HG03469 (cell line): ENCODE data around the gene UBE2F.
"Not testable (repeated sequence)": the region's sequence is repeated elsewhere in the genome, so short reads cannot be mapped to it uniquely, and the experiment has no call there.

Experiments
- ATAC-seq: cut with Tn5 transposase; IDR thresholded peaks from one replicate; pipeline ENCODE4 v1.9.1; 2021; ENCODE audit warnings: mild to moderate bottlenecking, moderate library complexity, moderate number of reproducible peaks; ENCODE audit not compliant: unreplicated experiment

UBE2F gene

GRCh38 chr2:237943395-237944094, 23.3 kb upstream of the UBE2F start:
- no peak for ATAC-seq

- ATAC-seq = no peak
These were observed 22.5 kb upstream of the UBE2F start for GRCh38 chr2:237944302-237944701.

GRCh38 chr2:237946423-237946822, 20.4 kb upstream of the UBE2F start:
- no peak for ATAC-seq

GRCh38 chr2:237951354-237951753, 15.5 kb upstream of the UBE2F start:
- not testable (repeated sequence) for ATAC-seq

- ATAC-seq = no peak
These were observed 14.9 kb upstream of the UBE2F start for GRCh38 chr2:237951878-237952277.

DNA sequence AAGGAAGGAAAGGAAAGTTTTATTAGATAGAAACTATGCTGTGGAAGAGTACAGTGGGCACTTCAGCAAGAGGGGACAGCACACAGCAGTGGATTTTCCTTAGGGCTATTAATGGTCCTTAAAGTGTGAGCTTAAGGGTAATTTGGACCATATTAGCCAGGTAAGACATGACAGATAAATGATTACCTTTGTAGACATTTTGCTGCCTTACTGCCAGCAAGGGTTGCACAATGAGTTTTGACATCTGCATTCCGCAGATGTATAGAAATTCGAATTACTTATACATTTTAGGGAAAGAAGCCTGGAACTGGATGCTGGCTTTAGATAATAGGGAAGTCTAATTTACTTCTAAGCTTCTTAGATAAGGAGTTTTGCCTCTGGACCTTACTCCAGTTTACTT, 14.0 kb upstream of the UBE2F start:
- ATAC-seq = no peak

DNA sequence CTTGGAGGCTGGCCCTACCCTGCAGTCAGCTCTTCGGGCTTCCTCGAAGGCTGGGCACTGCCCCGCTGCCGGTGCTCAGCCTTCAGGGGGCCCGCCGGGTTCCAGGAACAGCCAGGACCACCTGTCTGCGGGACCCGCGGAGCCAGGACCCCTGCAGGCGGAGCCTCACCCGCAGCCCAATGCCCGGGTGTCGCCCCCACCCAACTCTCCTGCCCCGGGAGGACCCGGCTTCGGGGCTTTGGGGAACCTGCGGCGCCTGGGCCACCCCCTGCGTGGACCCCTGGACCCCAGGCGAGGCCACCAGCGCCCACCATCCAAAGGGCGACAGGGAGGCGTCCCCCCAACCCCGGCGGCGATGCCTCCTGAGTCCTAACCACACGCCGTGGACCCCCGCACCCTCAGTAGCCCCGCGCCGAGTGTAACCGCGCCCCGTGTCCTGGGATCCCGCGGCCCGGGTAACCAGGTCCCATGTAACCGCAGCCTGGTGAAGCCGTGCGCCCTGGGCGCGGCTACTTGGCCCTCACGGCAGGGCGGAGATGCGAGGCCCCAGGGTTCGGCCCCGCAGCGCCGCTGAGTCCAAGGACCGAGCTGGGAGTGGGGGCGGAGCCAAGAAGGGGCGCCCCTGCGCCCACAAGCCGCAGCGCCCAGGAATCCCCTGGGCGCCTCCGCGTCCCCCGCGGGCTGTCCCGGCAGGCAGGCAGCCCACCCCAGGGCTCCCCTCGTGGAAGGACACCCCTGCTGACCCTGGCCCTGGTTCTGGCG, 11.0 kb upstream of the UBE2F start:
- no peak for ATAC-seq

DNA sequence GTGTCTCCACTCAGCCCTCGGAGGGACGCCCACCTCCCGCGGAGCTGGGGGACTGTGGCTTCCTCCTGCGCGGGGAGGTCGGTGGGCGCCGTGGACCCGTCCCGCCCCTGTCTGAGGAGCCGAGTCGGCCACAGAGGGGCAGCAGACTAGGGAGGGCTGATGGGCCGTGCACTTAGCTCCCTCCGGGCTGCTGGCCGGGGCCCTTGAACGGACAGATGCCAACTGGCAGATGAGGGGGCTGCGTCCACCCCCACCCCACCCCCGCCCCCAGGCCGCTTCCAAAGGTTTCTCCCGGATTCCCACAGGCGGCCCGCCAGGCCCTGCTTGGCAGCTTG, 10.4 kb upstream of the UBE2F start:
- ATAC-seq = no peak

DNA sequence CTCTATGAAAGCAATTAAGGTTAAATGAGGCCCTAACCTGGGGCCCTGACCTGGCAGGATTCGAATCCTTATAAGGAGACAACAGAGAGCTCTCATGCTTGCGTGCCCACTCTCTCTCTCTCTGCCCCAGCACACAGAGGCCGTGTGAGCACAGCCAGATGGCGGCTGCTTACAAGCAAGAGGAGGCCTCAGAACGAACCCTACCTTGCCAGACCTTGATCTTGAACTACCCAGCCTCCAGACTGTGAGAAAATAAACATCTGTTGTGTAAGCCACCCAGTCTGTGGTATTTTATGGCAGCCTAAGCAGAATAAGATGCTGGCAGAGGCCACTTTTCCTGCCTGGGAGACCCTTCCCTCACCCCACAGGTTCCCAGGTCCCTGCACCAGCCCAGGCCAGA, 5.2 kb upstream of the UBE2F start:
- no peak for ATAC-seq

- no peak for ATAC-seq
These were observed 4.3 kb upstream of the UBE2F start for GRCh38 chr2:237962432-237963084.

- not testable (repeated sequence) for ATAC-seq
These were observed 3.3 kb upstream of the UBE2F start for GRCh38 chr2:237963490-237963991.

- no peak for ATAC-seq
These were observed 2.6 kb upstream of the UBE2F start for GRCh38 chr2:237964194-237964577.

DNA sequence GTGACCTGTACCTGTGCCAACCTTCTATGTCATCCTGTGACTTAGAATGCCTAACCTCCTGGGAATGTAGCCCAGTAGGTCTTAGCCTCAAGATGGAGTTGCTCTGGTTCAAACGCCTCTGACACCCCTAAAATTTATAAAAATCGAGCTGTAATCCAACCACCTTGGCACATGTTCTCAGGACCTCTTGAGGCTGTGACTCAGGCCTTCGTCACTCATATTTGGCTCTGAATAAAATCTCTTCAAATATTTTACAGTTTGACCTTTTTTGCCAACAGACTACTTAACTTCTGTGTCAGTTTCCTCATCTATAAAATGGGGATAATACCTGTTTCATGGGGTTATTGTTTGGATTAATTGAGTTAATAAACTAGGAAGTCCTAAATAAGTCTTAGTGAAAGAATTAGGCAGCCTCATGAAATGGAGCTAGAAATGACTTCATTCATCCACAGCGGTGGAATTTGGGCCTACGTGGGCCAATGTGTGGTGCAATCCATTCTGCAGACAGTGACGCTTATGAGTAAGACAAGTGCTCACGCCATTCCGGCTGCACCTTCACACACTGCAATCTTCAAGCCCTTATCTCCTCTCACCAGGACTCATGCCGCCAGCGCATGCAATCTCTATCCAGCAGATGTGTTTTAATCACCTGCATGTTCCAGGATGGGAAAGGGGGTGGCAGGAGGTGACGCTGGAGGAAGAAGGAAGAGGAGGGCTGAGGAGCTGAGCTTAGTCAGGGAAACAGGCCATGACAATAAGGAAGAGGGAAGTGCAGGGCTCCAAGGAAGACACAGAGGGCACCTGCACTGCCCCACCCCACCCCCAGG, 2.0 kb upstream of the UBE2F start:
- no peak for ATAC-seq

DNA sequence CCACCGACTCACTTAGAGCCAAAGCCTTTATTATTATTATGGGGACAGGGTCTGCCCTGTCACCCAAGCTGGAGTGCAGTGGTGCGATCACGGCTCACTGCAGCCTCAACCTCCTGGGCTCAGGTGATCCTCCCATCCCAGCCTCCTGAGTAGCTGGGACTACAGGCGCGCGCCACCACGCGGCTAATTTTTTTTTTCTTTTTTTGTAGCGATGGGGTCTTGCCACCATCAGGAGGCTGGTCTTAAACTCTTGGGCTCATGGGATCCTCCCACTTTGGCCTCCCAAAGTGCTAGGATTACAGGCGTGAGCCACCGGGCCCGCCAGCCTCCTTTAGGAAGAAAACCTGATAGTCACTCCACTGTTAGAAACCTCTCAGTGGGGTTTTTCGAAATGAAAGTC, 970 bp upstream of the UBE2F start:
- ATAC-seq = not testable (repeated sequence)

DNA sequence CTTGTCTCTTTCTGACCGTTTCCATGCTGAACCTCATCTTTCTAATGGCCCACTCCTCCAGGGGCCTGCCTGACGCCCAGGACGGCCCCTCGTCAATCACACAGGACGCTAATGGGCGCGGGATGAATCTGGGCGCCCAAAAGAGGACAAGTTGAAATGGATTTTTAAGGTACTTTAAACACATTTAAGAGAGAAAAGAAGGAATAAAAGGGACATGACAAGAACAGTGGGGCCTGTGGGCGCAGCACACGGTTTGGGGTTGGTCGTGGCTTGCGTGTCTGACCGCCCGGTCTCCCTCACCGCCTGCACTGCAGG, 607 bp upstream of the UBE2F start:
- ATAC-seq = peak; percentile 4

- no peak for ATAC-seq
These were observed 693 bp downstream of the UBE2F start for GRCh38 chr2:237967463-237967951.

DNA sequence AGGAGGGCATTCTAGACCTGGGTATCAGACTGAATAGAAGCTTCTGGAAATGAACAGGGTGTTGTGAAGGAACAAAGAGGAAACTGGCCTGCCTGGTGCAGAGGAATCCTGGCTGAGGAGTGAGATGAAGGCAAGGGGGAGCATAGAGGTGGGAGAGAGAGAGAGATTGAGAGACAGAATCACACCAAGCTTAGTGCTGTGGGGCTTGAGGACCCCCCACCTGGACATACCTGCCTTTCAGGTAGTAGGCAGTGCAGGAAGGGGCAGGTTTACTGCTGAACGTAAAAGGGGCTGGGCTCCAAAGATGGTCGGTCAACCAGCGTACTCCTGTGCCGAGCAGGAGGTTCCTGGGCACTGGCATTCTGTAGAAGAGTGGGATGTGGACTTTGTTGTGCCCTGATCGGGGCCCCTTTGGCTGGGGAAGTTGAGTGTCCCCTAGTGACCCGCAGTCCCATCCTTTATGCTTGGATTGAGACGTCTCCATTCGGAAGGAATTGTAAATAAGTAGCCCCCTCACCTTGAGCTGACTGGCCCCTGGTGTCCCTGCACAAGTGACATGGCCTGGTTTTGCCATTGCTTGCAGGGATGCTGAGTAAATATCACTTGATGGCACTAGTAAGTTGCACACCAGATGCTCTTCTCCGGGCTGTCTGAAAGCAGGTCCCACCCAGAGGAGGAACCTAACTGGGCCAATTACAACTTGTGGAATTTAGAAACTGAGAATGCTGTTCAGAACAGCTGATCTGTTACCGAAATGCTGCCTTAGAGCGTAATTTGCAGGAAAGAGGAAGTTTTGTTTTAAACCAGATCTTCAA, 1.4 kb downstream of the UBE2F start:
- ATAC-seq = peak; percentile 33

GRCh38 chr2:237971661-237972060, 4.8 kb downstream of the UBE2F start:
- ATAC-seq = no peak

DNA sequence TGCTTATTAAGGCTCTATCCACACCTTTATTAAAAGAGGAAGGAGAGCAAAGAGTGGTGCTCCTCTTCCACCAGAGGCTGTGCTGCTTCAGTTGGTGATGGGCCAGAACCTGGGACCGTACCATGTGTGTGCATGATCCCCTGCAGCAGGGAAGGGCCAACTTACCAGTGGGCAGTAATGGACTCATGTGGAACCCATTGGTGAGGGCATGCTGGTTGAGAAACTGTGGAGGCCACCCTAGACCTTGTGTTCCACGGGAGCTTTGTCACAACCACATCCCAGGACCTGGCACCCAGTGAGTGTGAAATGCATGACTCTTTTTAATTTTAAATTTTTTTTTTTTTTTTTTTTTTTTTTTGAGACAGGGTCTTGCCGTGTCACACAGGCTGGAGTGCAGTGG, 5.4 kb downstream of the UBE2F start:
- no peak for ATAC-seq

DNA sequence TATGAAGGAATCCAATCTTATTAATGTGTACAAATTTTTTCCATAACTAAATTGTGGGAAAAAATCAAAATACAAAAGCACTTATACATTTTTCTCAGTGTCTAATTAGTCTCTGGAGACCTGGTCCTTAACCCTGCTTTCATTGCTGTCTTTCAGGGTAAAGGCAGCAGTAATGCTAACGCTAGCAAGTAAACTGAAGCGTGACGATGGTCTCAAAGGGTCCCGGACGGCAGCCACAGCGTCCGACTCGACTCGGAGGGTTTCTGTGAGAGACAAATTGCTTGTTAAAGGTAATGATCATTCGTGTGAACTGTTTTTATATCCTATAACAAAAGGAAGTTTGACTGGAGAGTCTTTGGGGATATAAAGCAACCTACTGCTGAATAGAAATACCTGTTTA, 6.1 kb downstream of the UBE2F start:
- ATAC-seq = no peak
